Measurements from ENCODE around the gene HSPBAP1. TPM values are rescaled to one million over a fixed set of nuclear protein-coding genes. Genes with fewer than 3 reads are reported as not detected.
"Not testable (repeated sequence)": the region's sequence is repeated elsewhere in the genome, so short reads cannot be mapped to it uniquely, and the experiment has no call there.

HSPBAP1 gene
- total RNA-seq, 1 donor from 2014 or later: 8.7 TPM

DNA sequence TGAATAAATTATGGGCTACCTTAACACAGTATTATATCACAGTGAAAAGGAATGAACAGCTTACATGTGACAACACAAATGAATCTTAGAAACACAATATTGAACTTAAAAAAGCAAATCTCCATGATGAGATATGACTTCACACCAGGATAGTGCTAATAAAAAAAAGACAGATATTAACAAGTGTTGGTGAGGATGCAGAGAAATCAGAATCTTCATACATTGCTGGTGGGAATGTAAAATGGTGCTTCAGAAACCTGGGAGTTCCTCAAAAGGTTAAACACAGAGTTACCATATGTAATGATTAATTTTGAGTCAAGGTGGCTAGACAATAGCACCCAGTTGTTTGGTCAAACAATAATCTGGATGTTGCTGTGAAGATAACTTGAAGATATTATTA, 51.4 kb downstream of the HSPBAP1 start:
- Mint-ChIP-seq H3K4me3 (no peak overlapping the region), H3K36me3 (ENCODE audit: low read depth) (peaks cover 33% of the 10 kb centered on the region), H3K4me1 (peaks cover 2% of the 10 kb centered on the region), H3K27ac (no peak overlapping the region), H3K9me3 (no peaks in the 10 kb centered on the region), H3K27me3 (no peaks in the 10 kb centered on the region)
- DNase-seq: no peak
- intact Hi-C loops (cut with micrococcal nuclease): no loop called here

DNA sequence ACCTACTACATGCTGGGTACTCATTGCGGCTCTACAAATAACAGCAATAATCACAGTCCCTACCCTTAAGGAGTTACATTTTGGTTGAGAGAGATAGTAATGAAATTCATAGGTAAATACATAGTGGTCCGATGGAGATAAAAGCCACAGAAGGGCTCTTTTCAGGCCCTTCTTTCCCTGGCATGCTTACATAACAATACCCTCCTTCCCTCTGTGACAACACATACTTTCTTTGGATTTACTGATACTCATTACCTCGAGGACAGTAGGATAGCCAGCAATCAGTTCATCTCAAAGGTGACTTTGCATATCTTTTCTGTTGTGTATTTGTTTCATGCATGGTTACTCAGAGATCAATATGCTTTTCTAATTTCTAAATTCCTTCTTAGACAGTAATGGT, 54.5 kb downstream of the HSPBAP1 start:
- Mint-ChIP-seq H3K36me3 (ENCODE audit: low read depth) (peaks cover 36% of the 10 kb centered on the region), H3K4me3 (no peak overlapping the region)
- intact Hi-C loops (cut with micrococcal nuclease): no loop called here

DNA sequence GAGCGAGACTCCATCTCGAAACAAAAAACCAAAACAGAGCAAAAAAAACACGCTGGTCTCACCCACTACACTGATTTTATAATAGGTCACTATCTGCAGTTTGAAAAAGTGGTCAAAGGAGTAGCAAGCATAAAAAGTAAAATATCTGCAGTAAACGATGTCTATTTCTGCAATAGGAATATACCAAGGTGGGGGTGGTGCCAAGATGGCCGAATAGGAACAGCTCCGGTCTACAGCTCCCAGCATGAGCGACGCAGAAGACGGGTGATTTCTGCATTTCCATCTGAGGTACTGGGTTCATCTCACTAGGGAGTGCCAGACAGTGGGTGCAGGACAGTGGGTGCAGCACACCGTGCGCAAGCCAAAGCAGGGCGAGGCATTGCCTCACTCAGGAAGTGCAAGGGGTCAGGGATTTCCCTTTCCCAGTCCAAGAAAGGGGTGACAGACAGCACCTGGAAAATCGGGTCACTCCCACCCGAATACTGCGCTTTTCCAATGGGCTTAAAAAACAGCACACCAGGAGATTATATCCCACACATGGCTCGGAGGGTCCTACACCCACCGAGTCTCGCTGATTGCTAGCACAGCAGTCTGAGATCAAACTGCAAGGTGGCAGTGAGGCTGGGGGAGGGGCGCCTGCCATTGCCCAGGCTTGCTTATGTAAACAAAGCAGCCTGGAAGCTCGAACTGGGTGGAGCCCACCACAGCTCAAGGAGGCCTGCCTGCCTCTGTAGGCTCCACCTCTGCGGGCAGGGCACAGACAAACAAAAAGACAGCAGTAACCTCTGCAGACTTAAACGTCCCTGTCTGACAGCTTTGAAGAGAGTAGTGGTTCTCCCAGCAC, 60.7 kb downstream of the HSPBAP1 start:
- H3K4me3 Mint-ChIP-seq; H3K27ac Mint-ChIP-seq; H3K9me3 Mint-ChIP-seq; H3K27me3 Mint-ChIP-seq; intact Hi-C loops (cut with micrococcal nuclease); H3K4me1 Mint-ChIP-seq; DNase-seq: not testable (repeated sequence)
- peaks cover 55% of the 10 kb centered on the region for H3K36me3 Mint-ChIP-seq (ENCODE audit: low read depth)

More for the DNA sequence above, 54.5 kb downstream of the HSPBAP1 start:
- H3K27ac Mint-ChIP-seq: no peak overlapping the region
- no peak for DNase-seq
- H3K9me3 Mint-ChIP-seq: no peaks in the 10 kb centered on the region
- H3K4me1 Mint-ChIP-seq: peaks cover 2% of the 10 kb centered on the region
- H3K27me3 Mint-ChIP-seq: no peaks in the 10 kb centered on the region

DNA sequence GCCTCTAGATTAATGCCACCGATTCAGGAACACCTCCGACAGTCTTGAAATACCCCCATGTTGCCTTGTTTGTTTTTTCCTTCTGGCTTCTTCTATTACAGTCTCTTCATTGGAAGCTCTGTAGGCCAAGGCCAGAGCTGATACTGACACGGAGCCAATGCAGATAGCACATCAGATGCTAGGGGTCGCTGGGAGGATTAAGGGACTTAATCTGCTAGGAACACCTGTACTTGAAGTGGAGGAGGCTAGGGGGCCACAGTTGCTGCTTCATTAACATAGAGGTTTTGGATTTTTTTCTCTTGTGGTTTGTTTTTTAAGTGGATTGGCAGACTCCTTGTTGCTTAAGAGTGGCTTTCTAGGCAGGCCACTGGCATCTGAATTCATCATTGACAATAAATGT, 63.4 kb downstream of the HSPBAP1 start:
- Mint-ChIP-seq H3K27me3 (no peaks in the 10 kb centered on the region), H3K9me3 (peaks cover 6% of the 10 kb centered on the region), H3K36me3 (ENCODE audit: low read depth) (peaks cover 69% of the 10 kb centered on the region), H3K27ac (no peak overlapping the region), H3K4me1 (no peaks in the 10 kb centered on the region), H3K4me3 (no peak overlapping the region)
- intact Hi-C loops (cut with micrococcal nuclease): no loop called here
- DNase-seq: no peak

DNA sequence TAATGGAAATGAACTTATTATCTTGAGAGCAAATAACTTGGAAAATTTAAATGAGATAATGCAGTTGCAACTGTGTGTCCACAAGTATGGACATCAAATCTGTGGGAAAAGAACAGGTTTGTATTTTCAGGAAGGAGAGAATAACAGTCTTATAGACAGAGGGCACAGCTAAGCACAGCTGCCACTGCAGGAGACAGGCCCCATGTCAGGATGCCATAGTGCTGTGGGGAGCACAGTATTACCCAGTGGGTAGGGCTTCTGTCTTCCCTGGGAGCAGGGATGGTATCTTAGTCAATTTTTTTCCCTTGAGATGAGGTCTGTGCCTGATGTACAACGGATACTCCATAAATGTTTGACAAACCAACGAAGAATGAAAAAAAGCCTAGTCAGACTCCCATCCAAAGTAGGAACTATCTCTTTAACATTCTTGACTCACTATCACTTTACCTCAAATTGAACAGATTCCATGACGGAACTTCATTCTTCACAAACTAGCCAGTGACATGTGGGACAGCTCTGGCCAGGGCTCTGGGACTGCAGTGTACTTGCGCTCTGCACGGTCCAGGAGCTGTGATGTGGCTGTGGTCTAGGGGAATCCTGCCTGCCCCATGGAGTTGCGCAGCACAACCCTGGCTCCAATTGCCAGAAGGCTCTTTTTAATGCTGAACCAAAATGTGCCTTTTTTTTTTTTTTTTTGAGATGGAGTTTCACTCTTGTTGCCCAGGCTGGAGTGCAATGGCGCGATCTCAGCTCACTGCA, 64.7 kb downstream of the HSPBAP1 start:
- no peak for DNase-seq
- H3K36me3 Mint-ChIP-seq (ENCODE audit: low read depth): peaks cover 72% of the 10 kb centered on the region
- H3K27ac Mint-ChIP-seq: no peak overlapping the region
- no peaks in the 10 kb centered on the region for H3K4me1 Mint-ChIP-seq
- intact Hi-C loops (cut with micrococcal nuclease): no loop called here
- H3K9me3 Mint-ChIP-seq: peaks cover 4% of the 10 kb centered on the region
- H3K4me3 Mint-ChIP-seq: no peak overlapping the region
- H3K27me3 Mint-ChIP-seq: no peaks in the 10 kb centered on the region

DNA sequence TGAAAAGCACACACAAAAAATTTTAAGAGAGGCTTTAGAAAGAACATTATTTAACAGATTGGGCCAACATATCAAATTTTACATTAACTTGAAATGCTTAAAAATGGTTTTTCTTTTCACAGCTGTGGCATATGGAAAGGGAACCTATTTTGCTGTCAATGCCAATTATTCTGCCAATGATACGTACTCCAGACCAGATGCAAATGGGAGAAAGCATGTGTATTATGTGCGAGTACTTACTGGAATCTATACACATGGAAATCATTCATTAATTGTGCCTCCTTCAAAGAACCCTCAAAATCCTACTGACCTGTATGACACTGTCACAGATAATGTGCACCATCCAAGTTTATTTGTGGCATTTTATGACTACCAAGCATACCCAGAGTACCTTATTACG, 65.4 kb downstream of the HSPBAP1 start:
- no peaks in the 10 kb centered on the region for H3K27me3 Mint-ChIP-seq
- H3K9me3 Mint-ChIP-seq: no peaks in the 10 kb centered on the region
- no peak for DNase-seq
- H3K27ac Mint-ChIP-seq: no peak overlapping the region
- H3K36me3 Mint-ChIP-seq (ENCODE audit: low read depth): peaks cover 76% of the 10 kb centered on the region
- no peak overlapping the region for H3K4me3 Mint-ChIP-seq
- intact Hi-C loops (cut with micrococcal nuclease): no loop called here
- no peaks in the 10 kb centered on the region for H3K4me1 Mint-ChIP-seq

DNA sequence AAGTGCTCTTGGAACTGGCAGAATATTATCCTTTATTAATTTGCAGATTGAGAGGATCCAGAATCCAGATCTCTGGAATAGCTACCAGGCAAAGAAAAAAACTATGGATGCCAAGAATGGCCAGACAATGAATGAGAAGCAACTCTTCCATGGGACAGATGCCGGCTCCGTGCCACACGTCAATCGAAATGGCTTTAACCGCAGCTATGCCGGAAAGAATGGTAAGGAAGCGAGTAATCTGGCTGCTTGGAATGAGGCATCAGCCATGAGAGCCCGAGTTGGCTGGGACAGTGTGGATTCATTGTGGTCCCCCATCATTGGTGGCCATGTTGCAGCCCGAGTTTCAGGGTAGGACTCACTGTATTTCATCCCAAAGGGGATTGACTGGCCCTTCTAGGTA, 65.9 kb downstream of the HSPBAP1 start:
- no peaks in the 10 kb centered on the region for H3K9me3 Mint-ChIP-seq
- intact Hi-C loops (cut with micrococcal nuclease): no loop called here
- no peaks in the 10 kb centered on the region for H3K4me1 Mint-ChIP-seq
- H3K27ac Mint-ChIP-seq: no peak overlapping the region
- peaks cover 76% of the 10 kb centered on the region for H3K36me3 Mint-ChIP-seq (ENCODE audit: low read depth)
- DNase-seq: no peak
- no peak overlapping the region for H3K4me3 Mint-ChIP-seq
- no peaks in the 10 kb centered on the region for H3K27me3 Mint-ChIP-seq

DNA sequence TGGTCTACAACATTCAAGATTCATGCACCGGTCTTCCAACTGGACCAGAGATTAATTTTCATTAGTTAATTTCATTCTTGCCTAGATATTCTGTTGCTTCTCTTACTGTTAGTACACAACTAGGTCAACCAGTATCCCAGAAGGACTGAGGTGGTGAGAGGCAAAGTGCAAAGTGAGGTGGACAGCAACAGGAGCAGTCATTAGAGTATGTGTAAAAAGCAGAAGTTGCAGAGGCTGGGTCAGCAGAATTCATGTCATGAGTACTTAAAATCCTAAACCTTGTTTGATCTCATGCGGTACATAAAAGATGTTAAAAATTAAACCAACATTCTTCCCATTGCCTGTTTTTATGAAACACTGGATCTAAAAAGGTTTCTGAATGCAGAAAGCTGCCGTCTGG, 66.3 kb downstream of the HSPBAP1 start:
- Mint-ChIP-seq H3K4me1 (no peaks in the 10 kb centered on the region), H3K4me3 (no peak overlapping the region), H3K36me3 (ENCODE audit: low read depth) (peaks cover 76% of the 10 kb centered on the region), H3K27me3 (no peaks in the 10 kb centered on the region), H3K9me3 (no peaks in the 10 kb centered on the region), H3K27ac (no peak overlapping the region)
- DNase-seq: no peak
- intact Hi-C loops (cut with micrococcal nuclease): no loop called here

DNA sequence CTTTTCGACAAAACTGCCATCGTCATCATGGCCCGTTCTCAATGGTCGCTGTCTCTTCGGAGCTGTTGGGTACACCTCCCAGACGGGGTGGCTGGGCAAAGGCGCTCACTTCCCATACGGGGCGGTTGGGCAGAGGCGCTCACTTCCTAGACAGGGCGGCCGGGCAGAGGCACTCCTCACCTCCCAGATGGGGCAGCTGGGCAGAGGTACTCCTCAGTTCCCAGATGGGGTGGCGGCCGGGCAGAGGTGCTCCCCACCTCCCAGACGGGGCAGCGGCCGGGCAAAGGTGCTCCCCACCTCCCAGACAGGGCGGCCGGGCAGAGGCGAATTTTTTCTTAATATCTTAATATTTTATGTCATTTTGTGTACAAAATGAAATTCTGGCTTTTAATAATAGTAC, 68.5 kb downstream of the HSPBAP1 start:
- Mint-ChIP-seq H3K27me3 (no peaks in the 10 kb centered on the region), H3K36me3 (ENCODE audit: low read depth) (peaks cover 78% of the 10 kb centered on the region), H3K9me3 (no peaks in the 10 kb centered on the region), H3K4me1 (no peaks in the 10 kb centered on the region), H3K27ac (no peak overlapping the region), H3K4me3 (no peak overlapping the region)
- intact Hi-C loops (cut with micrococcal nuclease): no loop called here
- no peak for DNase-seq

DNA sequence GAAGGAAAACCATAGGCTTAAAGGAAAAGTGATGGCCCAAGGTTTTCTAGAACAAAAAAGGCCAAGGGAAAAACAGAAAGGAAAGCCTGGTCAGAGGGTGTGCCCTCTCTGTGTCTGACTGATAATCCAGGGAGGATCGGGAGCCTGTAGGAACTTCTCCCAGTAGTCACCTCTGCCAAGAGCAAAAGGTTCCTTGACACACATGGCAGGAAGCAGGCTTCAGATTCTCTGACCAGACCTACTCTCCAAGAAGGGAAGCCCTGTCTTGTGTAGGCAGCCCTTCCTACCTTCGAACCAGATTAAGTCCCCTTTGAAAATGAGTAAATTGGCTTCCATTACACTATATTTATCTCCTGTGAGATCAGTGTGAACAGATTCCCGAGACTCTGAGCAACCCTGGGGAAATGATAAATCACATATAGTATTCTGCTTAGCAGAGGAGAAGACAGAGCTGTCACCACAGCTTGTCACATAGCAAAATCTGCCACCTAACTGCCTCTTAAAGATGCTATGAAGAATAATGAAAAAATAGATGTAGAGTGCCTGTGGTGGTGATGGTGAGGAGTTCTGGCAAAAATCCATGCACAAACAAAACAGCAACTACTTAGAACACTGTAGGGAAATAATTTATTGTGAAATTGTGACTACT, 74.2 kb downstream of the HSPBAP1 start:
- Mint-ChIP-seq H3K4me1 (no peaks in the 10 kb centered on the region), H3K36me3 (ENCODE audit: low read depth) (peaks cover 83% of the 10 kb centered on the region), H3K27me3 (no peaks in the 10 kb centered on the region), H3K9me3 (no peaks in the 10 kb centered on the region), H3K27ac (peak overlapping the region; percentile 22), H3K4me3 (no peak overlapping the region)
- intact Hi-C loops (cut with micrococcal nuclease): no loop called here
- DNase-seq: peak; percentile 41

DNA sequence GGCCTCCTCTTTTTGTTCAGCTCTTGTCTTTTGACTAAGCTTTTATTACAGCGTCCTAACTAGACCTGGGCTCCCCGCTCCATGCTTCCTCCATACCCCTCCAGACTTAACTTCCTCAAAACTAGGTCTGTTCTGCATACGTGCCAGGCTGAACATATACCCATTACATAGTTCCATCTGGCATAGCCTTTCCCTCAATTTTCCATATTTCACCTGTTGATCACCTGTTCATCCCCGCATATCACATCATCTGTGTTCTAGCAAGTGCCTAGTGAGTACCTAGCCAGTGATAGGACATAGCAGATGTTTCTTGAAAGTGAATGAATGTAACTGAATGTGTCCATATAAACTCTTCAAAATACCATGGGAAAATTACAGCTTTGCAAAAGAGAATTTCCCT, 77.0 kb downstream of the HSPBAP1 start:
- H3K36me3 Mint-ChIP-seq (ENCODE audit: low read depth): peaks cover 85% of the 10 kb centered on the region
- no peak overlapping the region for H3K27ac Mint-ChIP-seq
- no peak overlapping the region for H3K4me3 Mint-ChIP-seq

DNA sequence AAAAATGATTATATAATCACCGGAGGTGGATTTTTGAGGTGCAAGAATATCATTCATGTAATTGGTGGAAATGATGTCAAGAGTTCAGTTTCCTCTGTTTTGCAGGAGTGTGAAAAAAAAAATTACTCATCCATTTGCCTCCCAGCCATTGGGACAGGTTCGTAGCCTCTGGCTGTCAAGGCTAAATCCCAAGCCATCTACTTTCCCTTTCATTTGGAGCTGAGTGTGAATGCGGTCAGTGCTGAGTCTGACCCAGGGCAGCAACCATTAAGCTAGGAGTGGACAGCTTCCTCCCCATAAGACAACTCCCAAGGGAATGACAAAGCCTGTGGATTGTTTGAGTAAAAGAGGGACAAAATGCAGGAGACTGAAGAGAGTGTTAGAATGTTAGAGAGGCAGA, 79.4 kb downstream of the HSPBAP1 start:
- H3K27ac Mint-ChIP-seq: no peak overlapping the region
- H3K4me3 Mint-ChIP-seq: no peak overlapping the region
- H3K36me3 Mint-ChIP-seq (ENCODE audit: low read depth): peaks cover 87% of the 10 kb centered on the region

More for the DNA sequence above, 77.0 kb downstream of the HSPBAP1 start:
- H3K9me3 Mint-ChIP-seq: no peaks in the 10 kb centered on the region
- H3K4me1 Mint-ChIP-seq: peaks cover 4% of the 10 kb centered on the region
- DNase-seq: no peak
- intact Hi-C loops (cut with micrococcal nuclease): no loop called here
- H3K27me3 Mint-ChIP-seq: no peaks in the 10 kb centered on the region

DNA sequence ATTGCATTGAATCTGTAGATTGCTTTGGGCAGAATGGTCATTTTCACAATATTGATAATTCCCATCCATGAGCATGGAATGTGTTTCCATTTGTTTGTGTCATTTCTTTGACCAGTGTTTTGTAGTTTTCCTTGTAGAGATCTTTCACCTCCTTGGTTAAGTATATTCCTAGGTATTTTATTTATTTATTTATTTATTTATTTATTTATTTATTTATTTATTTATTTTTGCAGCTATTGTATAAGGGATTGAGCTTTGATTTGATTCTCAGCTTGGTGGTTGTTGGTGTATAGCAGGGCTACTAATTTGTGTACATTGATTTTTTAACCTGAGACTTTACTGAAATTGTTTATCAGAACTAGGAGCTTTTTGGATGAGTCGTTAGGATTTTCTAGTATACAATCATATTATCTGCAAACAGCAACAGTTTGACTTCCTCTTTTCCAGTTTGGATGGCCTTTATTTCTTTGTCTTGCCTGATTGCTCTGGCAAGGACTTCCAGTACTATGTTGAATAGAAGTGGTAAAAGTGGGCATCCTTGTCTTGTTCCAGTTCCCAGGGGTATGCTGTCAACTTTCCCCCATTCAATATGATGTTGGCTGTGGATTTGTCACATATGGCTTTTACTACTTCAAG, 82.9 kb downstream of the HSPBAP1 start:
- Mint-ChIP-seq H3K36me3 (ENCODE audit: low read depth) (peaks cover 84% of the 10 kb centered on the region), H3K27ac (peak overlapping the region; percentile 81), H3K4me3 (peak overlapping the region; percentile 73), H3K4me1 (peaks cover 38% of the 10 kb centered on the region), H3K9me3 (peaks cover 12% of the 10 kb centered on the region)
- H3K27me3 Mint-ChIP-seq; DNase-seq; intact Hi-C loops (cut with micrococcal nuclease): not testable (repeated sequence)

More for the DNA sequence above, 79.4 kb downstream of the HSPBAP1 start:
- Mint-ChIP-seq H3K9me3 (peaks cover 12% of the 10 kb centered on the region), H3K27me3 (no peaks in the 10 kb centered on the region), H3K4me1 (peaks cover 27% of the 10 kb centered on the region)
- DNase-seq: no peak
- intact Hi-C loops (cut with micrococcal nuclease): no loop called here

Measured in activated CD4-positive, alpha-beta T cell treated with anti-CD3 and anti-CD28 coated beads, Interleukin-2, amount 10 ng/mL, durations not matched to agents 24 days and 14 days (primary cell).